Keratinocyte (primary cell): Measurements from ENCODE around the gene PARD3.

ENCODE experiments used
- CTCF ChIP-seq, 3 experiments: IDR thresholded peaks in 1 of 3; conservative IDR thresholded peaks in 1 of 3; optimal IDR thresholded peaks in 1 of 3; 2 replicates in 2 of 3; 3 replicates in 1 of 3; pipeline versions ENCODE3 to v1.5.1; 2011; ENCODE audit warnings: low read length in 3 of 3, mild to moderate bottlenecking in 3 of 3, moderate library complexity in 2 of 3, control low read depth in 1 of 3, inconsistent platforms in 1 of 3; ENCODE audit not compliant: insufficient read depth in 2 of 3; ENCODE audit errors: extremely low read depth in 1 of 3
- EZH2 ChIP-seq: IDR thresholded peaks from one replicate; pipeline ENCODE4 v1.6.1; 2012; ENCODE audit warnings: inconsistent platforms, mild to moderate bottlenecking, low read length, moderate library complexity

GRCh38 chr10:34658934-34659333, 156.2 kb downstream of the PARD3 start:
- TF ChIP-seq CTCF (optimal IDR thresholded peaks at IDR 0.05 in 1 of 3, IDR thresholded peaks at IDR 0.05 in 1 of 3, conservative IDR thresholded peaks at IDR 0.05 in 1 of 3; ENCODE audit: extremely low read depth in 1 of 3, insufficient read depth in 2 of 3, low read length in 3 of 3) (no peak), EZH2 (no peak)
